ENCODE results near the gene ATG2A. TPM values are rescaled to one million over a fixed set of nuclear protein-coding genes. Genes with fewer than 3 reads are reported as not detected.

Gene ATG2A
- total and polyA plus RNA-seq, 2 of the 8 experiments (the other 6 are each of a cell fraction or from before 2014, with no cell fraction given) = 12.1 to 22.1 TPM

GRCh38 chr11:64951529-64951928 is 34.5 kb upstream of the ATG2A start:
- no peak overlapping the region for H3K4me3 ChIP-seq (ENCODE audit: extremely low read depth in 1 of 4, insufficient read depth in 2 of 4, low read depth in 3 of 4, low read length in 4 of 4)
- no peaks in the 10 kb centered on the region for H3K9me3 ChIP-seq (ENCODE audit: insufficient read depth in 2 of 2, low read depth in 1 of 2, low read length in 1 of 2)
- H2BK12ac ChIP-seq (ENCODE audit: low read depth, low read length) = no peak overlapping the region
- no peak overlapping the region for H3K4me2 ChIP-seq (ENCODE audit: insufficient read depth in 1 of 2, low read depth in 2 of 2, low read length in 2 of 2)
- no peaks in the 10 kb centered on the region for H3K79me2 ChIP-seq (ENCODE audit: control insufficient read depth in 1 of 2, insufficient read depth in 2 of 2, low read length in 2 of 2)
- no peak overlapping the region for H2BK15ac ChIP-seq (ENCODE audit: low read length)
- no peak overlapping the region for H3K27ac ChIP-seq (ENCODE audit: low read depth, low read length)
- no peak overlapping the region for H2BK120ac ChIP-seq (replicated peaks; ENCODE audit: low read depth, low read length)
- no peak overlapping the region for H3K9ac ChIP-seq (replicated peaks in 1 of 4; ENCODE audit: extremely low read depth in 1 of 4, low read depth in 3 of 4, low read length in 3 of 4)
- H4K91ac ChIP-seq (replicated peaks; ENCODE audit: insufficient read length, low read length) = no peak overlapping the region
- TF ChIP-seq CBX5 (IDR thresholded peaks at IDR 0.05; ENCODE audit: low read depth, low read length) (no peak), CEBPB (IDR thresholded peaks at IDR 0.05; ENCODE audit: low read depth, low read length) (peak; percentile 73), ATF3 (IDR thresholded peaks at IDR 0.05; ENCODE audit: insufficient read depth, low read depth, low read length) (0 out of 2 replicates have a peak, but pooled peaks have one; percentile 15), RFX5 (IDR thresholded peaks at IDR 0.05; ENCODE audit: borderline replicate concordance, low read depth, low read length) (no peak)
- no peak overlapping the region for H4K5ac ChIP-seq (ENCODE audit: insufficient read length, low read depth, low read length)
- no peaks in the 10 kb centered on the region for H3K4me1 ChIP-seq (replicated peaks in 1 of 4; ENCODE audit: control insufficient read depth in 3 of 4, insufficient read depth in 4 of 4, low read length in 3 of 4)
- H3K23me2 ChIP-seq (ENCODE audit: low read depth, low read length) = no peaks in the 10 kb centered on the region
- no peak overlapping the region for H2AFZ ChIP-seq (ENCODE audit: low read length)
- H3K23ac ChIP-seq (ENCODE audit: insufficient read length) = no peak overlapping the region
- ChIA-PET CTCF (ENCODE audit: partially characterized antibody) (interaction anchor here (0.6 to 1.4 kb wide), 3 partner anchors 16 to 419 kb away, joined by 3 to 5 read pairs (median 5); partner anchors contain the start of gene GPHA2), POLR2A (ENCODE audit: partially characterized antibody) (interaction anchor here (0.9 kb wide), 1 partner anchor 161 kb away, joined by 5 read pairs; no protein-coding TSS in a partner anchor)
- H3K56ac ChIP-seq (replicated peaks; ENCODE audit: insufficient read length, low read depth, low read length) = no peak overlapping the region
- FAIRE-seq (no peak), DNase-seq (ENCODE audit: low read depth in 1 of 2, low spot score in 2 of 2) (no peak)
- no peaks in the 10 kb centered on the region for H3K27me3 ChIP-seq (replicated peaks in 1 of 4; ENCODE audit: control insufficient read depth in 3 of 4, extremely low read depth in 1 of 4, insufficient read depth in 3 of 4, low read length in 3 of 4)
- no peak overlapping the region for H3K14ac ChIP-seq (ENCODE audit: insufficient read length)
- no peak overlapping the region for H2AK5ac ChIP-seq (ENCODE audit: low read depth, low read length)
- H4K8ac ChIP-seq (ENCODE audit: extremely low read depth, insufficient read depth, low read length) = no peak overlapping the region
- no peak overlapping the region for H3K18ac ChIP-seq (ENCODE audit: extremely low read depth, low read length)
- no peak overlapping the region for H2BK20ac ChIP-seq (ENCODE audit: low read length)
- WGBS, 2 experiments (ENCODE audit: extremely low coverage in 1 of 2, insufficient coverage in 1 of 2, insufficient read length in 1 of 2, insufficient replicate concordance in 2 of 2, low coverage in 1 of 2, low lambda C conversion rate in 2 of 2, missing lambda C conversion rate in 1 of 2) = 78% methylated on average over 4 of the region's 4 CpGs; no CpG with 5 or more reads in 1 of the 2 experiments
- H3K36me3 ChIP-seq (ENCODE audit: control insufficient read depth in 2 of 4, insufficient read depth in 4 of 4, low read length in 3 of 4) = no peaks in the 10 kb centered on the region
- no peaks in the 10 kb centered on the region for H4K20me1 ChIP-seq (replicated peaks in 1 of 2; ENCODE audit: control insufficient read depth in 1 of 2, insufficient read depth in 2 of 2, low read length in 2 of 2)
- H2BK5ac ChIP-seq (ENCODE audit: low read depth, low read length) = no peak overlapping the region
- H3K79me1 ChIP-seq (ENCODE audit: low read depth, low read length) = no peaks in the 10 kb centered on the region
- no peak overlapping the region for H3K4ac ChIP-seq (replicated peaks; ENCODE audit: insufficient read length, low read depth, low read length)
